GM12864 (cell line): ENCODE data around the gene CNDP1.
"Not testable (repeated sequence)": the region's sequence is repeated elsewhere in the genome, so short reads cannot be mapped to it uniquely, and the experiment has no call there.

Experiments
- DNase-seq: peaks from one replicate; pipeline ENCODE4 v3.0.0-alpha.2; 2011; ENCODE audit warnings: low read depth
- H3K4me3 ChIP-seq: 2 replicates; pipeline ENCODE4 v1.5.1; 2011; ENCODE audit warnings: mild to moderate bottlenecking, low read depth, low read length, control low read depth
- TF ChIP-seq, protein P1 (sequence below): IDR thresholded peaks from 2 replicates; pipeline ENCODE4 v1.5.1; 2011; ENCODE audit warnings: low read depth, mild to moderate bottlenecking, moderate library complexity, low read length, control low read depth, inconsistent platforms; ENCODE audit errors: missing control alignments

The CNDP1 gene

DNA sequence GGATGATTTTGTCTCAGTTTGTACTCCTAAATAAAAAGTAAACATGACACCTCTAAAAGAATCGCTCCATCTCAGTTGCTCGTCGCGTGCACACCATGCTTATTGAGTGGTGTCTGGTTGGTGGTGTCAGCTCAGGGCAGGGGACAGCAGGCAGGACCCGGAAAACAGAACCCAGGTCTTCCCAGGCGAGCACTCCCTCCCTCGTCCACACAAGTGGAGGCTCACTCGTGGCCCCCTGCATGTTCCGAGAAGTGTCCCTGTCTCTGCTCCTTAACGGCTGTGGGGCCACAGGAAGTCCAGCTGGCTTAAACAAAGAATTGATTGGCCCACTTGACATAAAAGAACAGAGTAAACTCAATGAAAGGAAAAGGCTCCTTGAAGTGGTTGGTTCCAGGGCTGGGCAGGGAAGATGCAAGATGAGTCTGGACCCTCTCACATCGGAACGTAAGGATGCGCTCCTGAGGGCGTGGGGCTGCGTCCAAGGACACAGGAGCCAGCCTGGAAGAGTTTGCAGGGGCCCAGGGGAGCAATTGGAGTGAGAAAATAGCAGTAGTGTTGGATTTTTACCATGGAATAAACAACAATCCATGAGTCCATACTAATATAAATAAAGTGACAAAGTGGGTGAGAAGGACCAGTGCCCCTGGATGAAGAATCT is 13.1 kb upstream of the CNDP1 start:
- H3K4me3 ChIP-seq = no peak overlapping the region
- TF ChIP-seq, protein P1, sequence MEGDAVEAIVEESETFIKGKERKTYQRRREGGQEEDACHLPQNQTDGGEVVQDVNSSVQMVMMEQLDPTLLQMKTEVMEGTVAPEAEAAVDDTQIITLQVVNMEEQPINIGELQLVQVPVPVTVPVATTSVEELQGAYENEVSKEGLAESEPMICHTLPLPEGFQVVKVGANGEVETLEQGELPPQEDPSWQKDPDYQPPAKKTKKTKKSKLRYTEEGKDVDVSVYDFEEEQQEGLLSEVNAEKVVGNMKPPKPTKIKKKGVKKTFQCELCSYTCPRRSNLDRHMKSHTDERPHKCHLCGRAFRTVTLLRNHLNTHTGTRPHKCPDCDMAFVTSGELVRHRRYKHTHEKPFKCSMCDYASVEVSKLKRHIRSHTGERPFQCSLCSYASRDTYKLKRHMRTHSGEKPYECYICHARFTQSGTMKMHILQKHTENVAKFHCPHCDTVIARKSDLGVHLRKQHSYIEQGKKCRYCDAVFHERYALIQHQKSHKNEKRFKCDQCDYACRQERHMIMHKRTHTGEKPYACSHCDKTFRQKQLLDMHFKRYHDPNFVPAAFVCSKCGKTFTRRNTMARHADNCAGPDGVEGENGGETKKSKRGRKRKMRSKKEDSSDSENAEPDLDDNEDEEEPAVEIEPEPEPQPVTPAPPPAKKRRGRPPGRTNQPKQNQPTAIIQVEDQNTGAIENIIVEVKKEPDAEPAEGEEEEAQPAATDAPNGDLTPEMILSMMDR = no peak
- no peak for DNase-seq

DNA sequence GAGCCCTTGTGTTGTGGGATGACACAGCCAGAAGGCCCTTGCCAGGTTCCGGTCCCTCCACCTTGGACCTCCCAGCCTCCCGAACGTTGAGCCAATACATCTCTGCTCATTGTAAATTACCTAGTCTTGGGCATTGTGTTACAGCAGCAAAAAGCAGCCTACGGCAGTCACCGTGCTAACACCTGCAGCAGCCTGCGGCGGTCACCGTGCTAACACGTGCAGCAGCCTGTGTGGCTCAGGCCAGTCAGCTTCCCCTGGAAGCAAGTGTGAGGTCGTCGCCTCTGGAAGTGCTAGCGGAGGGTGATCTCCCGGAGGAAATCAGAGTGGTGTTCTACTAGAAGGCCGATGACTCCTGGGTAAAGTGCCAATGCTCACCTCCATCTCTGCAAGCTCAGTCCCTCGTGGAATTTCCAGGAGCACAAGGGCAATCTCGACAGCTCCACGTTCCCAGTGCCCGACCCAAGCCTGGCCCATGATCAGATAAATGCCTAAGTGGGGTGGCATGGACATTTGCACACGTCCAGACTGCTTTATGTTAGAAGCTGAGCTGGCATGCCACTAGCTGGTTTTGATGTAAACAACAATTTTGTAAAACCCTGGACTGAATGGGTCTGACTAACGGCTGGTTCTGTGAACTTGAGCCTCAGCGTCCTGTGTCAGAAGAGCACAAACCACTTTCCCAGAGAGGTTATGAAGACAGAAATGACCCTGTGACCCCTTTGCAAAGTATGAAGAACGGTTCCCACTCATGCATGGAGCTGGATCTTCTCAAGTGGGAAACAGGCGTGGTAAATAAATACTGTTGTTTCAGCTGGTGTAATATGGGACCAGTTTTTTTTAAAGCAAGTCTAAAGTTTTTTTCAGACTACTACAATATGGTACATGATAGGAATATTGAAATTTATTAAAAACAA is 11.4 kb upstream of the CNDP1 start:
- no peak for DNase-seq
- TF ChIP-seq, protein P1 = no peak
- no peak overlapping the region for H3K4me3 ChIP-seq

DNA sequence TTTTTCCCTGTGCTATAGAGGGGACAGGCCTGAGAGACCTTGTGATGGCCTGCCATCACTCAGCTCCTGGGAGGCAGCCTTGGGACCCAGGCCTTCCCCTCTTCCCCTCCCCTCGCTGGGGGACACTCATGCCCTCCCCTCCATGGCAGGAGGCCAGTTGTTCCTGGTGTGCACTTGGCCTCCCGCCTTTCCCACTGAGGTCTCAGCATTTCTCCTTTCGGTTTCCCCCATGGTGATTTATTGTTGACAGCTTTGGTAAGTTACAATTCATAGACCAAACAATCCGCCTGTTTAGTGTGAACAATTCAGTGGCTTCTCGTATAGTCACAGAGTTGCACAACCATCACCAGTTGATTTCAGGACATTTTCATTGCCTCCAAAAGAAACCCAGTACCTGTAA is 10.2 kb upstream of the CNDP1 start:
- TF ChIP-seq, protein P1 = no peak

DNA sequence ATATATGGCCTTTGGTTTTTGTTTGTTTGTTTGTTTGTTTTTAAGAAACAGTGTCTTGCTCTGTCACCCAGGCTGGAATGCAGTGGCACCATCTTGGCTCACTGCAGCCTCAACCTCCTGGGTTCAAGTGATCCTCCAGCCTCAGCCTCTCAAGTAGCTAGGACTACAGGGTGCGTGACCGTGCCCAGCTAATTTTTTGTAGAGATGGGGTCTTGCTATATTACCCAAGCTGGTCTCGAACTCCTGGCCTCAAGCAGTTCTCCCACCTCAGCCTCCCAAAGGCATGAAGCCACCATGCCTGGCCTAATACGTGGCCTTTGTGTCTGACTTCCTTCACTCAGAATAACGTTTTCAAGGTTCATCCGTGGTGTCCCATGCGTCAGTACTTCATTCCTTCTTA is 9.4 kb upstream of the CNDP1 start:
- DNase-seq, H3K4me3 ChIP-seq: not testable (repeated sequence)

More for the DNA sequence above, 10.2 kb upstream of the CNDP1 start:
- DNase-seq = no peak
- H3K4me3 ChIP-seq = no peak overlapping the region

DNA sequence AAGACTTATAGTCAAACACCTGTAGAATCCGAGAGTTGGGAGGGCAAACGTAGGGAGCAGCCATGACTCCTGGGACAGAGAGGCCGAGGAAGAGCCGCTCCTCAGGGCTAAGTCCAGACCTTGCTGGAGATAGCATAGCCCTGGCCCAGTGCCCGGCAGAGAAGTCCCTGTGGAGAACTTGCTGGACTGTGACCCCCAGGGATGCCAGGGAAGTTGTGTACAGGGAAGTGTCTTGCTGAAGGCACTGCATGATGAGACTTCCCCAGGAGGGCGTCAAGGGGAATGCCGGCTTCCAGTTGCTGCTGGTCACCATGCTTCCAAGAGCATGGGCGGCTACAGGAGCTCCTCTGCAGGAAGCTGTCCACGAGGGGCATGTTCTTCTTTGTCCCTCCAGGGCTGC is 8.6 kb upstream of the CNDP1 start:
- H3K4me3 ChIP-seq = no peak overlapping the region
- no peak for DNase-seq
- TF ChIP-seq, protein P1 = no peak

DNA sequence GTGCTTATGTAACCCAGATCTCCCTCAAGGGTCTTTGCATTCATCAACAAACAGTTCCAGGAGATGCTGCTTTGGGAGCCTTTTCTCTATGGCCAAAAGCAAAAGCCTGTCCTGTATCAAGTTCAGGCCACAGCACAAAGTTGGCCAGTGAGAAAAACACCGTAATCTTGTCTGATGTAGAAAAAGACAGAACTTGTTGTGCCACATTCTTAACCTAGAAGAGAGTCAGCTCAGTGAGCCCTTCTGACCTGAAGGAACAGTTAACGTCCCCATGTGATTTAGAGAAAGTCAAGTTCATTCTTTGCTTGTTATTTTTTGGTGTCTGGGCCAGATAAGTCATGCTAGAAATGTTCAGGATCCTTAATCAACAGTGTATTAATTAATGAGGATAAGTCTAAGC is 7.8 kb upstream of the CNDP1 start:
- TF ChIP-seq, protein P1 = no peak
- no peak overlapping the region for H3K4me3 ChIP-seq
- DNase-seq = no peak

DNA sequence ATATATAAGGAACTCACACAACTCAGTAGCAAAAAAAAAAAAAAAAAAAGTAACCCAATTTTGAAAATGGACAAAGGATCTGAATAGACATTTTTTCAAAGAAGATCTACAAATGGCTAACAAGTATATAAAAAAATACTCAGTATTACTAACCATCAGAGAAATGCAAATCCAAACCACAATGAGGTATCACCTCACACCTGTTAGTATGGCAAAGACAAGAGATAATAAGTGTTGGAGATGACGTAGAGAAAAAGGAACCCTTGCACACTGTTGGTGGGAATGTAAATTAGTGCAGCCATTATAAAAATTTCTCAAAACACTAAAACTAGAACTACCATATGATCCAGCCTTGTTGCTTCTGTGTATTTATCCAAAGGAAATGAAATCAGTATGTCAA is 5.8 kb upstream of the CNDP1 start:
- DNase-seq = peak; percentile 5
- TF ChIP-seq, protein P1 = no peak
- no peak overlapping the region for H3K4me3 ChIP-seq
